Dendritic cell treated with granulocyte-macrophage colony-stimulating factor and Interleukin-4, amounts not matched to agents 40 ng/mL and 50 ng/mL, for 4 days (primary cell): ENCODE data around the gene ACP6.
"Not testable (repeated sequence)": the region's sequence is repeated elsewhere in the genome, so short reads cannot be mapped to it uniquely, and the experiment has no call there.

ENCODE experiments used
- H3K27ac Mint-ChIP-seq: one replicate; pipeline ENCODE4 v1.8.0; 2022; ENCODE audit warnings: mild to moderate bottlenecking, mixed read lengths
- H3K27me3 Mint-ChIP-seq: one replicate; pipeline ENCODE4 v1.8.0; 2022; ENCODE audit warnings: mild to moderate bottlenecking, mixed read lengths
- H3K36me3 Mint-ChIP-seq: one replicate; pipeline ENCODE4 v1.8.0; 2022; ENCODE audit warnings: low read depth, mixed read lengths
- H3K4me1 Mint-ChIP-seq: one replicate; pipeline ENCODE4 v1.8.0; 2022; ENCODE audit warnings: low read depth, mixed read lengths
- H3K4me3 Mint-ChIP-seq: one replicate; pipeline ENCODE4 v1.8.0; 2022; ENCODE audit warnings: mild to moderate bottlenecking, moderate library complexity, mixed read lengths
- H3K9me3 Mint-ChIP-seq: one replicate; pipeline ENCODE4 v1.8.0; 2022; ENCODE audit warnings: mixed read lengths
- intact Hi-C: fragments of 100-400 bp; cut with micrococcal nuclease; formaldehyde crosslinking; loops from one replicate; pipeline ENCODE4 v1.15.0; 2022

Gene ACP6

GRCh38 chr1:147624011-147624410, 46.3 kb downstream of the ACP6 start:
- H3K9me3 Mint-ChIP-seq: no peaks in the 10 kb centered on the region
- peaks cover 42% of the 10 kb centered on the region for H3K4me1 Mint-ChIP-seq
- H3K4me3 Mint-ChIP-seq: no peak overlapping the region
- intact Hi-C loops: no loop called here
- no peak overlapping the region for H3K27ac Mint-ChIP-seq
- peaks cover 60% of the 10 kb centered on the region for H3K36me3 Mint-ChIP-seq
- no peaks in the 10 kb centered on the region for H3K27me3 Mint-ChIP-seq

- peaks cover 30% of the 10 kb centered on the region for H3K4me1 Mint-ChIP-seq
- intact Hi-C loops: no loop called here
- no peak overlapping the region for H3K4me3 Mint-ChIP-seq
- H3K27me3 Mint-ChIP-seq: no peaks in the 10 kb centered on the region
- no peak overlapping the region for H3K27ac Mint-ChIP-seq
- H3K36me3 Mint-ChIP-seq: peaks cover 68% of the 10 kb centered on the region
- no peaks in the 10 kb centered on the region for H3K9me3 Mint-ChIP-seq
Observed at GRCh38 chr1:147622731-147623130, 47.6 kb downstream of the ACP6 start.

GRCh38 chr1:147620543-147620942, 49.8 kb downstream of the ACP6 start:
- H3K27ac Mint-ChIP-seq: no peak overlapping the region
- H3K36me3 Mint-ChIP-seq: peaks cover 90% of the 10 kb centered on the region
- no peak overlapping the region for H3K4me3 Mint-ChIP-seq
- no peaks in the 10 kb centered on the region for H3K27me3 Mint-ChIP-seq
- H3K4me1 Mint-ChIP-seq: peaks cover 10% of the 10 kb centered on the region
- no peaks in the 10 kb centered on the region for H3K9me3 Mint-ChIP-seq
- intact Hi-C loops: no loop called here

- Mint-ChIP-seq H3K36me3 (peaks cover 92% of the 10 kb centered on the region), H3K27me3 (no peaks in the 10 kb centered on the region), H3K4me1 (peaks cover 2% of the 10 kb centered on the region), H3K4me3 (no peak overlapping the region), H3K9me3 (no peaks in the 10 kb centered on the region), H3K27ac (no peak overlapping the region)
- intact Hi-C loops: no loop called here
Observed at GRCh38 chr1:147619741-147620140, 50.6 kb downstream of the ACP6 start.

- Mint-ChIP-seq H3K4me3 (no peak overlapping the region), H3K36me3 (peaks cover 92% of the 10 kb centered on the region), H3K9me3 (no peaks in the 10 kb centered on the region), H3K27ac (no peak overlapping the region), H3K27me3 (no peaks in the 10 kb centered on the region), H3K4me1 (no peaks in the 10 kb centered on the region)
- intact Hi-C loops: no loop called here
Observed at GRCh38 chr1:147618771-147619170, 51.6 kb downstream of the ACP6 start.

- intact Hi-C loops: no loop called here
- H3K4me3 Mint-ChIP-seq: no peak overlapping the region
Observed at GRCh38 chr1:147618077-147618569, 52.2 kb downstream of the ACP6 start.

GRCh38 chr1:147614966-147615365, 55.4 kb downstream of the ACP6 start:
- H3K27ac Mint-ChIP-seq, H3K4me3 Mint-ChIP-seq, H3K27me3 Mint-ChIP-seq, intact Hi-C loops, H3K9me3 Mint-ChIP-seq, H3K4me1 Mint-ChIP-seq: not testable (repeated sequence)
- H3K36me3 Mint-ChIP-seq: peaks cover 88% of the 10 kb centered on the region

More at GRCh38 chr1:147618077-147618569, 52.2 kb downstream of the ACP6 start:
- H3K27ac Mint-ChIP-seq: no peak overlapping the region
- H3K4me1 Mint-ChIP-seq: no peaks in the 10 kb centered on the region
- no peaks in the 10 kb centered on the region for H3K9me3 Mint-ChIP-seq
- no peaks in the 10 kb centered on the region for H3K27me3 Mint-ChIP-seq
- peaks cover 94% of the 10 kb centered on the region for H3K36me3 Mint-ChIP-seq

GRCh38 chr1:147613506-147613905, 56.8 kb downstream of the ACP6 start:
- no peaks in the 10 kb centered on the region for H3K9me3 Mint-ChIP-seq
- no peaks in the 10 kb centered on the region for H3K27me3 Mint-ChIP-seq
- H3K36me3 Mint-ChIP-seq: peaks cover 87% of the 10 kb centered on the region
- no peak overlapping the region for H3K4me3 Mint-ChIP-seq
- no peak overlapping the region for H3K27ac Mint-ChIP-seq
- intact Hi-C loops: no loop called here
- no peaks in the 10 kb centered on the region for H3K4me1 Mint-ChIP-seq

GRCh38 chr1:147612366-147612765, 58.0 kb downstream of the ACP6 start:
- H3K4me3 Mint-ChIP-seq: no peak overlapping the region
- intact Hi-C loops: no loop called here
- peaks cover 87% of the 10 kb centered on the region for H3K36me3 Mint-ChIP-seq
- peaks cover 10% of the 10 kb centered on the region for H3K4me1 Mint-ChIP-seq
- no peaks in the 10 kb centered on the region for H3K9me3 Mint-ChIP-seq
- H3K27me3 Mint-ChIP-seq: no peaks in the 10 kb centered on the region
- no peak overlapping the region for H3K27ac Mint-ChIP-seq

- Mint-ChIP-seq H3K36me3 (peaks cover 87% of the 10 kb centered on the region), H3K4me1 (peaks cover 10% of the 10 kb centered on the region), H3K27me3 (no peaks in the 10 kb centered on the region), H3K27ac (no peak overlapping the region), H3K4me3 (no peak overlapping the region), H3K9me3 (no peaks in the 10 kb centered on the region)
- intact Hi-C loops: no loop called here
Observed at GRCh38 chr1:147611586-147611985, 58.7 kb downstream of the ACP6 start.

GRCh38 chr1:147611021-147611426, 59.3 kb downstream of the ACP6 start:
- H3K4me3 Mint-ChIP-seq: no peak overlapping the region
- H3K4me1 Mint-ChIP-seq: peaks cover 10% of the 10 kb centered on the region
- H3K9me3 Mint-ChIP-seq: no peaks in the 10 kb centered on the region
- H3K27me3 Mint-ChIP-seq: no peaks in the 10 kb centered on the region
- H3K27ac Mint-ChIP-seq: no peak overlapping the region
- intact Hi-C loops: no loop called here
- peaks cover 86% of the 10 kb centered on the region for H3K36me3 Mint-ChIP-seq

- no peak overlapping the region for H3K27ac Mint-ChIP-seq
- H3K27me3 Mint-ChIP-seq: no peaks in the 10 kb centered on the region
- peaks cover 10% of the 10 kb centered on the region for H3K4me1 Mint-ChIP-seq
- peaks cover 81% of the 10 kb centered on the region for H3K36me3 Mint-ChIP-seq
- no peak overlapping the region for H3K4me3 Mint-ChIP-seq
- no peaks in the 10 kb centered on the region for H3K9me3 Mint-ChIP-seq
- intact Hi-C loops: loop anchor here (1.0 kb wide), 1 partner anchor 31 kb away; no protein-coding TSS in a partner anchor
Observed at GRCh38 chr1:147609358-147609757, 61.0 kb downstream of the ACP6 start.

GRCh38 chr1:147608596-147608995, 61.7 kb downstream of the ACP6 start:
- H3K9me3 Mint-ChIP-seq: no peaks in the 10 kb centered on the region
- H3K36me3 Mint-ChIP-seq: peaks cover 74% of the 10 kb centered on the region
- H3K4me1 Mint-ChIP-seq: peaks cover 10% of the 10 kb centered on the region
- no peak overlapping the region for H3K4me3 Mint-ChIP-seq
- intact Hi-C loops: no loop called here
- H3K27ac Mint-ChIP-seq: no peak overlapping the region
- no peaks in the 10 kb centered on the region for H3K27me3 Mint-ChIP-seq

- Mint-ChIP-seq H3K9me3 (no peaks in the 10 kb centered on the region), H3K4me3 (no peak overlapping the region), H3K27ac (no peak overlapping the region), H3K36me3 (peaks cover 49% of the 10 kb centered on the region), H3K4me1 (peaks cover 31% of the 10 kb centered on the region), H3K27me3 (peaks cover 5% of the 10 kb centered on the region)
- intact Hi-C loops: no loop called here
Observed at GRCh38 chr1:147605591-147605990, 64.7 kb downstream of the ACP6 start.

GRCh38 chr1:147603986-147604385, 66.3 kb downstream of the ACP6 start:
- peaks cover 43% of the 10 kb centered on the region for H3K36me3 Mint-ChIP-seq
- H3K4me1 Mint-ChIP-seq: peaks cover 38% of the 10 kb centered on the region
- no peak overlapping the region for H3K27ac Mint-ChIP-seq
- H3K9me3 Mint-ChIP-seq: no peaks in the 10 kb centered on the region
- peaks cover 11% of the 10 kb centered on the region for H3K27me3 Mint-ChIP-seq
- intact Hi-C loops: no loop called here
- H3K4me3 Mint-ChIP-seq: no peak overlapping the region
